HG03460 (cell line): Measurements from ENCODE around the gene SUFU.
A peak's percentile ranks its signal among the peaks of the same experiment; 100 is the strongest.
"Not testable (repeated sequence)": the region's sequence is repeated elsewhere in the genome, so short reads cannot be mapped to it uniquely, and the experiment has no call there.

Source experiments
- ATAC-seq: cut with Tn5 transposase; IDR thresholded peaks from one replicate; pipeline ENCODE4 v1.9.1; 2021; ENCODE audit not compliant: unreplicated experiment

SUFU gene

DNA sequence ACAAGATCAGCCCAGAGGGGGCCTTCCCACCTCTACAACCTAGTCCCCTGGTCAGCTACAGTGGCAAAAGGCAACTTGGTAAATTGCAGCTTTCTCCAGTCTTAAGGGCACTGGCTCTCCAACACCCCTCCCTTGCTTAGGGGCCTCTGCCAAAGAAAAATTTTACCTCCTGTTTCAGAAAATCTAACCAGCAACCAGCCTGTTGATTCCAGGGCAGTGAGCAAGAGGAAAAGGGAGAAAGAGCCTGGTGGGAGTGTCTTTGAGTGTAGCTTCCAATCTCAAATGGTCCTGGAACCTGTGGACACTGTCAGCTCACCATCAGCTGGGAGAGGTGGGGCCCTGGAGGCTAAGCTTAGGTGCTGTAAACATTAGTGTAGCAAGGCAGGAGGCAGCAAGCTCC lies 24.1 kb upstream of the SUFU start:
- ATAC-seq, result no peak

DNA sequence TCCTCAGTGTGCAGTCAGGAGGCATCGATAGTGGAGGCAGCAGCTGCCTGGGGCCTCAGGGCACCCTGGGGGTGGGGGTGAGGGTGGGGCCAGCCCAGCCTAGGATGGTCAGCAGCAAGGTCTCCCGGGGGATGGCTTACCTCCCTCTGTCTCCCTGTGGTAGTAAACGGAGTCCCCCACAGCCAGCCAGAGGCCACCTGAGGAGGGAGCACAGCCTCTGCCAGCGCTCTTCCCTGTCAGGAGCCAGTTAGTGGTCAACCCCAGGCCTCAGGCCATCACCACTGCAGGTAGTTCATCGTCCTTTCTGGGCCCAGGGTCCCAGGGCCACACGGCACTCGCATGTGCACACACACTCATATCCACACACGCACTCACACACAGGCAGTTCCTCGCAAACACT lies 23.4 kb upstream of the SUFU start:
- no peak for ATAC-seq

DNA sequence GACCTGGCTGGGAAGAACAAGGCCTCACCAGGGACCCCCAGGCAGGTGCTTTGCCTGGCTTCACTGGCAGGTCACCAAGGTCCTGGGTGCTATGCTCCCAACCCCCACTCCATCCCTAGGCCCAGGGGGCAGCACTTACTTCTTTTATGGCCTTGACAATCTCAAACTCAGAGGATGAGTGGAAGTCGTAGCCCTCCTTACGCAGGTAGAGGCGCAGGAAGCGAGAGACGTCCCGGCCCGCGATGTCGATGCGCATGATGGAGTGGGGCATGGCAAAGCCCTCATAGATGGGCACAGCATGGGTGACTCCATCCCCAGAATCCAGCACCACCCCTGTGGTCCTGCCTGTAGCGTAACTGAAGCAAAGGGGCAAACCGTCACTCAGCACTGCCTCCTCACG lies 19.8 kb upstream of the SUFU start:
- no peak for ATAC-seq

DNA sequence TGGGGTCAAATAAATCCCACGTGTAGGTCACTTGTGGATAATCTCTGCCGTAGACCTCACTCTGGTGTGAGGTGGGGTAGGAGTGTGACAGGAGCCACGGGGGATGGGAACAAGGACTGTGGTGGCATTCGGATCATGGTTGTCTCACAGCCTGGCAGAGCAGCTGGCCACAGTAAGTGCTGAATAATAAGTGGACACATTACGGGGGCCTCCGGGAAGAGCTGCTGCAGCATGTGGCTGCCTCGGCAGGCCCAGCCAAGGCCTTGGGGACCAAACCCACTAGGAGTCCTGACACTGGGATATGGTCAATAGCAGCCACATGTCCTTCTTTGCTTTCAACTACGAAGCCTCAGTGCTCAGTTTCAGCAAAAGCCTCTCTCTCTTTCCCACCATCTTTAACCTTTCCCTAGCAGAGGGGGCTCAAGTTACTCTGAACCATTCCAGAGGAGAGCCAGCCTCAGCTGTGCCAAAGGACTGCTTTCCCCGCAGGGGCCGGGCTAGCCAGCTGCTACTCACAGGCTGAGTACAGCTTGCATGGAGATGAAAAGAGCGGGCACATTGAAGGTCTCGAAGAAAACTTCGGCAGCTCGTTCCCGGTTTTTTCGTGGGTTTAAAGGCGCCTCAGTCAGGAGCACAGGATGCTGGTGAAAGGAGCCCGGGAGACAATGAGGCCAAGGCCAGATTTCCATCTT lies 18.5 kb upstream of the SUFU start:
- ATAC-seq, result no peak

DNA sequence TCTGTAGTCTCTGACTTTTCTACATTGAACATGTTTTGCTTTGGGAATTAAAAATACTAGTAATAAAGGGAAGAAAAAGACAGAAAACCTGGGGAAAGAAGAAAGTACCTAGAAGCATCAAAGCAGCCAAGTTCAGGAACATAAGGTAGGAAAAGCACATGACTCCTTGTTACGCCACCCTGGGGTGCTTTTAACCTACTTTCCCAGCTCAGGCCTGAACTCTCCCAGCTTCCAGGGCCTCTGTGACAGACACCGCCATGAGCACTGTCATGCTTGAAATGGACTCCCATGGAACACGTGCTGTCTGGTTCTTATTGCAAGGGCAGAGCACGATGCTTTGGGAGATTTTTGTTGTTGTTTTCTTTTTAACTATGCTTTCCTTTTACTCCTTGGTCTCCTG lies 12.6 kb upstream of the SUFU start:
- no peak for ATAC-seq

DNA sequence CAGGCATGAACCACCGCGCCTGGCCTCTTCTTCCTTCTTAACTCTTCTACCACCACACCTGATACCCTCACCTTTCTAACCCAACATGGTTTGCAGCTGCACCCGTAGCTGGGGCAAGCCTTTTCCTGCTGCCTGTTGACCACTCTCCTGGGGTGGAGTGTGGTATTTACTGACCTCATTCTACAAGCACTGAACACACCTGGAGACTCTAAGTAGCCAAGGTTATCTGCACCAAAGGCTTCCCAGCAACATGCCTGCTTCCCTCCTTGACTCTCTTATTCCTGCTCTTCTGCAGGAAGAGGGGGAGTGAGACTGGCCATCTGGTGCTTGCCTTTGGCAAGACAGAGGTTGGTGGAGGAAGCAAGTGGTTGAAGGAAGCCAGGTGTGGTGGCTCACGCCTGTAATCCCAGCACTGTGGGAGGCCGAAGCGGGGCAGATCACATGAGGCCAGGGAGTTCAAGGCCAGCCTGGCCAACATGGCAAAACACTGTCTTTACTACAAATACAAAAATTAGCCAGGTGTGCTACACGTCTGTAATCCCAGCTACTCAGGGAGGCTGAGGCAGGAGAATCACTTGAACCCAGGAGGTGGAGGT lies 11.3 kb upstream of the SUFU start:
- no peak for ATAC-seq

DNA sequence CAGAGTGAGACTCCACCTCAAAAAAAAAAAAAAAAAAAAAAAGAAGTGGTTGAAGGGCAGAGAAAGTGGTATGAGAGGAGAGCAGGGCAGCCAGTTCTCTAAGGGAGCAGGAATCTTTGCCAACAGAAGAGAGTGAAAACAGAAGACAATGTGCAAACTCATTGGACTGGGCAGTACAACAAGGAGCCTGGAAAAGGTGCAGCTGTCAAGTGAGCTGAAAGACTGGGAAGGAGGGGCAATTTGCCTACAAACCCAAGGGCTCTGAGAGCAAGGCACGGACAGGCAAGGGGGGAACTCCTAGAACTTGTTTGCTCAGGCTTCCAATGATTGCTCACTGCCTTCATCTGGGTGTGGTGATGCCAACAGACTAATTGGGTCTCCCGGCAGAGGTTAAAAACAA lies 10.8 kb upstream of the SUFU start:
- ATAC-seq, result no peak

DNA sequence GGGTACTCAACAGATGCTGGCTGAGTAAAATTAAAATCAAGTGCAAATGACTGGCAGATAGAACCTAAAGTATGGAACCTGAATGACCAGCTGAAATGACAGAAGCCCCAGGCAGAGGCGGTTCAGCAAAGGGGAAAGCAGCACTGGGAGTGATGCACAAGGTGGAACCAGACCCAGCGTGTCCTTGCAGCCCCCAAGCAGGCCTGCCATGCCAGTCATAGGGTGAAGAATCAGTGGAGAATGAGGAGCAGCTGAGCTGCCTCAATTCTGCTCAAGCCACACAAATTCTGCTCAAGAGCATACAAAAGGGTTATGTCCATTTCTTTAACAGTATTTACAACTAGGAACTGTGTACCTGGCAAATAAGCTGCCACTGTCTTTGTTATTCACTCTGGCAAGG lies 10.0 kb upstream of the SUFU start:
- ATAC-seq, result no peak

DNA sequence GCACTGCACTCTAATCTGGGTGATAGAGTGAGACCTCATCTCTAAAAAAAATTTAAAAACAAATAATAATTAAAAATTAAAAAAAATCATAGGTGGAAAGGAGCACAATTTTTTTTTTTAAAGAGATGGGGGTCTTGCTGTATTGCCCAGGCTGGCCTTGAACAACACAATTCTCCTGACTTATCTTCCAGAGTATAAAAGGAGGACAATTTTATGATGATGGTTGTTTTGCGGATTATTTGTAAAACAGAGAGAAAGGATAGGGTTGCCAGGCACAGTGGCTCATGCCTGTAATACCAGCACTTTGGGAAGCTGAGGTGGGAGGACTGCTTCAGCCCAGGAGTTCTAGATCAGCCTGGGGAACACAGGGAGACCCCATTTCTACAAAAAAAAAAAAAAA lies 6.2 kb upstream of the SUFU start:
- ATAC-seq, result no peak

DNA sequence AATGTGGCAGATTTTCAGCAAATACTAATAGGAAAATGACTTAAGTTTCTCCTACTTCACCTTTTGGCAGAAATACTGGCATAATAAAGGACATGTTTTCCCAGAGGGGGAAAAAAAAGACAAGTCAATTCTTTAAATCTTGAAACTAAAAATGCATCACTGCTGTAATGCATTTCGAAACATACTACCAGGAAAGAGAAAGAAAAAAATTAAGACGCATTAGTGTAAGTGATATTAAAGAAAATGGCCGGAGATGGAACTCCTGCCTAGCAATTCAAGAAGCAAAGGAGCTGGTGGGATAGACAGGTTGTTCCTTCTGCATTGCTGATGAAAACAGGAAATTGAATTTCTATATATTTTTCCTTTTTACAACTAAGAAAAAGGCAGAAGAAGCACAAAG lies 4.4 kb upstream of the SUFU start:
- no peak for ATAC-seq

DNA sequence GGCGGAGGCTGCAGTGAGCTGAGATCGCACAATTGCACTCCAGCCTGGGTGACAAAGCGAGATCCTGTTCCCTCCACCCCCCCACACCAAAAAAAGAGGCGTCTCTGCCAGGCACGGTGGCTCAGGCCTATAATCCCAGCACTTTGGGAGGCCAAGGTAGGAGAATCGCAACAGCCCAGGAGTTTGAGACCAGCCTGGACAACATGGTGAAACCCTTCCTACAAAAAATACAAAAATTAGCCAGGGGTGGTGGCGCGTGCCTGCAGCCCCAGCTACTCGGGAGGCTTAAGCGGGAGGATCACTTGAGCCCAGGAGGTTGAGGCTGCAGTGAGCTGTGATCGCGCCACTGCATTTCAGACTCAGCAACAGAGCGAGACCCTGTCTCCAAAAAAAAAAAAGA lies 3.1 kb upstream of the SUFU start:
- ATAC-seq, result not testable (repeated sequence)

DNA sequence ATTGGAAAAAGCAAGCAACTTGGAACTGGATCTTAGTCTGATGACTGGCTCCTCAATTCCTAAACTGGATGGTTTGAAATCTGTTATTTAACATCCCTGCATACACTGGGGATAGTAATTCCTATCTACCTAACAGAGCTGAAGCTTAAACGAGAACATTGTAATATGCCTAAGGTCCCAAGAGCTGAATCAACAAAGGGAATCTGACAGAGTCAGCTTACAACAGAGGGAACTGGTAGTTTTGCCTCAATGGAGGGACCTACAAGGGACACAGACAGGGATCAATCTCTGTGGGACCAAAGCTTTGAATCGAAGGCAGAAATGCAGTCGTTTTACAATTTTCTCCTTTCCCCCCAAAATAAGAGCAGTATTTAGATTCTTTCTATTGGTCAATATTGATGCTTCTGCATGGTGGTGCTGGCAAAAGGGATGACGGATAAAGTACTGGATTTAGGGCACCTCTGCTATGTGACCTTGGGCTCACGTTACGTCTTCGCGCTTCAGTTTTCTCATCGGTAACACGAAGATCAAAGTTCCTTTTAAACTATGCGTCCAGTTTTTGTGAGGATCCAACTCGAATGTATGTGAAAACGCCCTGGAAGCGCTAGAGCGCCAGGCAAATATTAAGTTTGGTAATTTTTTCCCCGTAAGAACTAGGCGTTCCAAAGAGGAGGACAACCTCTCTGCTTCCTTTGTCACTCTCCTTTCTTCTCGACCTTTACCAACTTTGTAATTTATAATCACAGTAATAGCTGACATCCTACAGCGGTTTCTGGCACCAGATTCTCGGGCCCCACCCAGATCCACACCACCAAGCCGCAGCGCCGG lies 2.4 kb upstream of the SUFU start:
- no peak for ATAC-seq

DNA sequence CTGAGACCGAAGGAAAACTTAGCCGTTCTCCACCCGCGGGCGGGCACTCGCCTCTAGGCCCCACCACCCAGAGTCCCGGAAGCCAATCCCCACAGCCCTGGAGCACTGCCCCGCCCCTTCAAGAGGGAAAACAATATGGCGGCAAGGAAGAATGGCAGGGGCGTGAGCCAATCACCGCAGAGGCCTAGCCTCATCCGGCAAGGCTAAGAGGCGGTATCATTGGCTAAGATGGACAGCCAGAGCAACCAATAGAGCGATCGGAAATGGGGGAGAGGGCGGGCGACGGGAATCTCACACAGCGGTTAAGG lies 1.8 kb upstream of the SUFU start:
- ATAC-seq, result peak; percentile 76

DNA sequence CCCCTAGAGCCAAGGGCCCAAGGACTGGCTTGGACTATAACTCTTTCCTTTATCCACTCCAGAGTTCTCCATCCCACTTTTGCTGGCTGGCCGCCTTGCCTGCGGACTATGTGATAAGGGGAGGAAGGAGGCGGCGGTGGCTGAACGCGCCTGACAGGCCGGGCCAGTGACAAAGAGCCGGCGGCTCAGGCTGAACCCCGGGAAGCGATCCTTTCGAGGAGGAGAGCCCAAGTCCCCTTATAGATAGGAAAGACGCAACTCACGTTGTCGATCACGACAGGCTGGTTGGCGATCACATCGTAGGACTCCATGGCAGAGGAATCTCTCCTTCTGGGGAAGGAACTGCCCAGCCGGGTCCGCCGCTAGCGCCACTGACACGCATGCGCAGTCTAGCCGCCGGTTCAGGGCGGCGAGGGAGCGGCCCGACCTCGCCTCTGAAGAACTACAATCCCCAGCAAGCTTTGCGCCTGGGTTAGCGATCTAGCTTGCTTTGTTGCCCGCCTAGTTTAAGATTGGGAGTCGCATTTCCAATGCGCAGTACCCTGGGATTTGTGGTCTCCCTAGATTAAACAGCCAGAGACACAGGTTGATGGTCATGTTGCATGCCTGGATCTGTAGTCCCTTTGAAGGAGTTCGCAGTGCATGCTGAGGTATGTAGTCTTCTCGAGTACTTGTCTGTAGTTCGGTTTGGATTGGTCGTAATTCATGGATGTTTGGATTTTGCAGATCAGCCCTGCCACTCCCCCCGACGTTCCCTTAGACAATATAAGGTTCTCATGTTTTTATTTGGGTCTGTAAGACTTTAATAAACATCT lies 1.2 kb upstream of the SUFU start, which contains the start of gene ACTR1A:
TSS of gene ACTR1A (minus strand) at position 376 of the 815 bp plus-strand sequence. CDS start at position 311, 65 bp downstream.
- ATAC-seq, result peak; percentile 41

DNA sequence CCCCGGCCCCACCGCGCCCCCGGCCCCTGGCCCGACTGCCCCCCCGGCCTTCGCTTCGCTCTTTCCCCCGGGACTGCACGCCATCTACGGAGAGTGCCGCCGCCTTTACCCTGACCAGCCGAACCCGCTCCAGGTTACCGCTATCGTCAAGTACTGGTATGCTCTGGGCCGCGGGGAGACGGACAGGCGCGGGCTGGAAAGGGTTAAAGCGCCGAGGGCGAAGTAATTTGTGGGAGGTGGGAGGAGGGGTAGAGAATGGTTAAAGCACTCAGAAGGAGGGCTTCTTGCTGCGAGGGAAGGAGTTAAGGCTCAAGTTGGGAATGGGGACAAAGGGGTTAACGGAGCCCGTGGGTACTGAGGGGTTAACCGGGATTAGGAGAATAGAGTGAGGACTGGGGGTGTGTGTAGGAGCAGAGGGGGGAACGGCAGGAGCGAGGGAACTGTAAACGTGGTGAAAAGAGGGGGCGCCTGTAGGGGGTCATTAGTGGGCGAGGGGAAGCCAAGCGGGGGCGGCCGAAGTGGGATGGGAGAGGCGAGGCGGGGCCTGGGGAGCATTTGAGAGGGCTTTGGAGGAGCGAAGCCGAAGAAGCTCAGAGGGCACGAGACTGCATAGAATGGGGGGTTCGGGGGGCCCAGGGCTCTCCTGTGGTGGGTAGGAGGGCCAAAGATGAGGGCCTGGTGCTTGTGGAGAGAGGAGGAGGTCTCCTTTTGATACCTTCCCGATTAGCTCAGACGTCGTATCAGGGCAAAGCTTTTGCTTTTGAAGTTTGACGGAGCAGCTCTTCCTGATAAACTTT lies 605 bp downstream of the SUFU start:
- no peak for ATAC-seq

DNA sequence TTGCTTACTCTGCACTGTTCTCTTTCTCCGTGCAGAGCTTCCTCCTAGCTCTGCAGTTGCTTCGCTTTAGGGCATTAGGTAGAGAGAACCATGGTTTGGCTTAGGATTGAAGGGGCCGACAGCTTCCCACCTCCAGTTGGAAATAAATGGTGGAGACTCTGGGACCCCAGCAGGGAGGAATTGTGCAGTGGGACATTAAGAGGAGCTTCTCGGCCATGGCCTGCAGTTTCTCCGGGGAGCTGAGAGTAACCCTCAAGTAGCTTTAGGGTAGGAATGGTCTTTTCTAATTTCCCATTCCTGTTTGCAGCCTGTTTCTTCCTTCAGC lies 1.2 kb downstream of the SUFU start:
- no peak for ATAC-seq

DNA sequence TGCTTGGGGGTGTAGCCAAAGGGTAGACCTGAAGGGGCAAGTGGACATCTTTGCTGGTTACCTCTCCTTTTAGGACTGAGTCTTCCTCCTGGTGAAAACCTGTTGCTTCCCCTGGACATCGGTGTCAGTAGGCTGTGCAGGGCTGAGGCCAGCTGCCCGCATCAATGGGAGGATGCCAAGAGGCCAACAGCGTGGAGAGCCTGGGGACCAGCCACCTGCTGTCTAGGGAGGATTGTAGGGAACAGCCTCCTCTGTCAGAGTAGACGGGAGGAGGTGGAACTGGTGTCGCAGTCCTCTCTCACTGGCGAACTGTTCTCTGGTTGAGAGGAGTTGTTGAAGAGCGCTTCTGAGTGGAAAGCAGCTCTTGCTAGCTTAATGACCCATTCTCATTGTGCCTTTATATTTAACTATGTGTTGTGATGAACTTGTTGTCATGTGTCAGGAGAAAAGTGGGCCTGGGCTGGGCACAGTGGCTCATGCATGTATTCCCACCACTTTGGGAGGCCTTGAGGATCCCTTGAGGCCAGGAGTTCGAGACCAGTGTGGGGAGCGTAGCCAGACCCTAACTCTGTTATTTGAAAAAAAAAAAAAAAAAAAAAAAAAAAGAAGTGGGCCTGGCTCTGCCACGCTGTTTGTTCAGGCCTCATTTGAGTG lies 1.8 kb downstream of the SUFU start:
- ATAC-seq, result no peak

DNA sequence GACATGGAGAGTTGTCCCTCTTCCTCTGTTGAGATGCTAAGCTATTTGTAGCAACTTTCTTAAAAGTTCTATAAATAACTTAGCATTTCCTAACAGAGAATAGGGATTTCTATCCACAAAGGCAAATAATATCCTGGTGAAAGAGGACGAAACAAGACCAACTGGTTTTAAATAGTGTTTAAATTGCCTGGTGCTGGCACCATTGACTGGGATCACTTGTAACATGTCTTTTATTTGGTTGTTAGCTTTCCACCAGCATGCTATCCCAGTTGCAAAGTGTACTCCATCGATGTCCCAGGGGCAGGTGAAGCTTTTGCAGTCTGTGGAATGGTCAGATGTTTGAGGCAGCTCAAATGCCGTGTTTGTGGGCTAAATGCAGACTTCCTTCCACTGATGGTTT lies 3.7 kb downstream of the SUFU start:
- no peak for ATAC-seq

DNA sequence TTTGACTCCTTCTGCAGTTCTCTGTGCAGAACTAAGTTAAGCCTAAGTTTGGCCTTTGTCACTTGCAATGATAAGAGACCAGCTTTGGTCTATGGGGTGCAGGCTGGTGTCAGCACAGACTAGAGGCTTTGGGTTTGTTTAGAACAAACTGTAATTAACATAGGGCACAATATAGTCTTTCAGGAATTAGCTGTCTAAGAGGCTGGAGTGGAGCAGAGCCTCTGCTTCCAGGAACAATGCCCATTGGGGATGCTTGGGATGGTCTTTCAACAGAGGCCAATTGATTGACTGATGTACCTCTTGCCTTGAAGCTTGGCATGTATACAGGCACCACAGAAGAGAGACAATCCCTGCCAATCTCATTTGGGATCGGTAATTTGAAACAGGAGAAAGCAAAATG lies 4.7 kb downstream of the SUFU start:
- no peak for ATAC-seq

DNA sequence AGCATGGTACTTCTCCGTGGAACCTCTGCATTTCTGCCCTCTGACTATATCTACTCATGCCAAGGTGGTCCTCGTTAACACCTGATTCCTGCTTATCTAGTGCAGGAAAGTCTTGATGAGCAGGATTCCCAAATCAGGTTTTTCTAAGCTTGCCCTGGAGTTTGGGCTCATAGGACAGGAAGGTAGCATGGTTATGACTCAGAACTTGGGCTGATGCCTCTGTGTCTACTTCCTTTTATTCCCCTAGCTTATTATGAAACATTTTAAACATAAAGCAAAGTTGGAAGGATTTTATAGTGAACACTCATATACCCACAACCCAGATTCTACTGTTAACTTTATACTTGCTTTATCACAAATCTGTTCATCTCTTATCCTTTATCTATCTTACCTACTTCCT lies 5.6 kb downstream of the SUFU start:
- ATAC-seq, result no peak
